Hepatic stellate cell (primary cell): ENCODE data around the gene WRAP53.
A peak's percentile ranks its signal among the peaks of the same experiment; 100 is the strongest.

Experiments
- DNase-seq: peaks from one replicate; pipeline ENCODE4 v3.0.0; 2011; ENCODE audit warnings: low spot score

The WRAP53 gene

DNA sequence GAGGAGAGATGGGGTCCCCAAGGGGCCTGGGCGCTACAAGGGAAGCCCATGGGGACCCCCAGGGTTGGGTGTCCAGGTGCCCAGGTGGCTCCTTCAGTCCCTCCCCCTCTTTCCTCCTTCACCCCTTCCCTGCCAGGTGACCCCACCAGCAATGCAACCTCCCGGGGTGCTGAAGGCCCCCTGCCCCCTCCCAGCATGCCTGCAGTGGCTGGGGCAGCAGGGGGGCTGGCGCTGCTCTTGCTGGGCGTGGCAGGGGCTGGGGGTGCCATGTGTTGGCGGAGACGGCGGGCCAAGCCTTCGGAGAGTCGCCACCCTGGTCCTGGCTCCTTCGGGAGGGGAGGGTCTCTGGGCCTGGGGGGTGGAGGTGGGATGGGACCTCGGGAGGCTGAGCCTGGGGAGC, 20.8 kb downstream of the WRAP53 start:
- DNase-seq: no peak

GRCh38 chr17:7710301-7710700, 22.0 kb downstream of the WRAP53 start:
- no peak for DNase-seq

- DNase-seq: no peak
Measured at GRCh38 chr17:7711051-7711755, 22.9 kb downstream of the WRAP53 start.

DNA sequence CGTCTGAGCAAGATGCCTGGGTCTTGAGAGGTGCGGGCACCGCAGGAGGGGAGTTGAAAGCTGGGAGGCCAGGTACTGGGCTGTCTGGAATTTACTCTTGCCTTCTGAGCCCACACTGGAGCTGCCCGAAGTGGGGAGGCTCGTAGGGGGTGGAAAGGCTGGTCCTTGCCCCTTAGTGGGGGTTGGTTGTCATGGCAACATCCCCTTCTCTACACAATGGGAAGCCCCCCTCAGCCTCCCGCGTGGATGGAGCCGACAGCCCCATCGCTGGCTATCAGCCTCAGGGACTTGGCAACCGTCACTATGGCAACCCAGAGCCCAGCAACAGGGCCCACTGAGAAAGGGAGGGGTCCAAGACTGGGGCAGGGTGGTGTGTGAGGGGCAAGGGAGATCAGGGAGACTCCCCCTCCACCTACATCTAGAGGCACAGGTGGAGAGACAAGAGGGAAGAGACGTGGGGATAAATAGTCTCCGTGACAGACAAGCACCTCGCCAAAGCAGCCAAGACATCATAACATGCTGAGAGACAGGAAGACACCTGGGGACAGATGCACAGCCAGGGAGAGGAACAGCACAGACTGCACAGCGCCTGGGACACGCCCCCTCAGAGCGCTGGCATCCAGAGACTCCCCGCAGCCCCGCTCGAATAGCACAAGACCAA, 24.0 kb downstream of the WRAP53 start:
- DNase-seq: no peak

GRCh38 chr17:7713782-7714181, 25.5 kb downstream of the WRAP53 start:
- no peak for DNase-seq

- DNase-seq: no peak
Measured at GRCh38 chr17:7714721-7715594, 26.7 kb downstream of the WRAP53 start.

DNA sequence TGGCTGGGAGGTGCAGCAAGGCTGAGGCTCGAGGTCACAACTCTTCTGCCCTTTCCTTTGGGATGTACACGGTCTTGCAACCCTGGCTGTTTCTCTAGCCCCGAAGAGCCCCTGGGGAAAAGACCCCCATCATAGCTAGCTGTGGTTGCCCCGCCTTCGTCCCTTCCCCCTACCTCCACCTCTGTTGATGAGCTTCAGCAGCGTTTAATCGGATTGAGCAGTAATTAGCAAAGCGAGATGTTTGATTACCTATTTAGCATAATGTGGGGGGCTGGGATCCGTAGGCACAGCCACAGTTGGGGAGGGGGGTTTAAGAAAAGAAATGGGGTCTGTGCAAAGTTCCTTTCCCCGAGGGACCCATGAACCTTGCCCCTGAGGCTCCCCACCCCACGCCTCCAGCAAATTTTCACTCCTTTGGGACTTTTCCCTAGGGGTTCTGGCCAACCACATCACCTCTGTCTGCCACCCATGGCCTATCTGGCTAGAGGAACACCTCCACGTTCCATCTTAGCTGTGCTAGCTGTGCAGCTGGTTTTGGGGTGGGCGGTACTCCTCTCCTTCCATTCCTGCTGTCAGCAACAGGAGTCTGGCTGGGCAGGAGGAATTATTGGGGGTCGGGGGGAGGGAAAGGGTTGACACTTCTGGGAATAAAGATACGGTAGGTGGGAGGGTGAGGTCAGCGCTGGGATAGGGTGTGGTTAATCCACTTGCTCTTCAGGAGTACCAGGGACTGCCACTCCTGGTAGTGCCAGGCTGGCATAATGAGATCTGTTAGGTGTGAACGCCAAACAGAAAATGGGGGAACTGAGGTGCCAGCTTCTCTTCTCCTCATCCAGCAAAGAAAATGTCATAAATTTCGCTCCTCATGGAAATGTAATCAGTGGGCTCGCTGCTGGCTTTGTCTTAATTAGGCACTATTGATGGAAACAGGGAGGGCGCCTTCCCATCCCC, 27.9 kb downstream of the WRAP53 start:
- DNase-seq: no peak

DNA sequence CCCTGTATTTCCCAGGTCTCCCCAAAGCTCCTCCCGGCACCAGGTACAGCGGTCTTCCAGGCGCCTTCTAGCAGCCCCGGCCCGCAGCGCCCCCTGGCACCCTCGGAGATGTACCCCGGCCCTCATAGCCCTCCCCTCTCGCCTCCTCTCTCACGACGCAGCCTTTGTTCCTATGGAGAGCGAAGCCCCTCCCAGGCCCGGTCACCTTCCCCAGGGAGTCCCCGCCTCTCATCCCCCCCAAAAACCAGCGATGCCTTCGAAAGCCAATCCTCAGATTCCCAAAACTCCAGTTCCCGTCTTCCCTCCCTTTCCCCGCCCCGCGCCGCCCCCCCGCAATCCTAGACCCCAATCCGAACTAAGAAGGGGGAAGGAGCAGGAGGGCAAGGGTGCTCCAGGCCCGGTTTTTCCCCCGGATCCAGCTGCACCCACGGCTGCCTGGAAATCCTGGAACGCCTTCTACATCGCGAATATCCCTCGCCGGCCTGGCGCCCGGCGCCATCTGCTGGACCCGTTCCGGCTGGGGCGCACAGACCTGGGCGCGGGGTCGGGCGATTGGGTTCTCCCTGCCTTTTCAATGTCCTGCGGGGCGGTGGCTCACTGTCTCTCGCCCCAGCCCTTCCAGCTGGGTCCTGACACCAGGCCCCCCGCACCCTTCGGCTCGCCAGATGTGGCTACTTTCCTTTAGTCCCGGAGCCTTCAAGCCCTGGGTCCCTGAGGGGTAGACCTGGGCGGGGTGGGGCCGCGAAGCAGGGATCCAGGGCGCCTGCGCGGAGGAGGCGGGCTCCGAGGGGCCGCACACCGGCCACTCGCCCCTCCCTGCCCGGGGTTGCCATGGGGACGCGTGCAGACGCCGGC, 28.9 kb downstream of the WRAP53 start, which contains the start of gene DNAH2:
DNAH2 (plus strand) TSS at position 844 of the 855 bp plus-strand sequence. CDS start 1,991 bp downstream, outside the sequence.
- DNase-seq: peak; percentile 90

GRCh38 chr17:7717756-7718350, 29.6 kb downstream of the WRAP53 start:
- peak; percentile 44 for DNase-seq

- DNase-seq: no peak
Measured at GRCh38 chr17:7719661-7720060, 31.4 kb downstream of the WRAP53 start.

- no peak for DNase-seq
Measured at GRCh38 chr17:7720125-7720524, 31.8 kb downstream of the WRAP53 start.

GRCh38 chr17:7721612-7722011, 33.3 kb downstream of the WRAP53 start:
- no peak for DNase-seq

- DNase-seq: no peak
Measured at GRCh38 chr17:7727886-7728285, 39.6 kb downstream of the WRAP53 start.

- no peak for DNase-seq
Measured at GRCh38 chr17:7729816-7730215, 41.5 kb downstream of the WRAP53 start.

- no peak for DNase-seq
Measured at GRCh38 chr17:7732981-7733539, 44.8 kb downstream of the WRAP53 start.

DNA sequence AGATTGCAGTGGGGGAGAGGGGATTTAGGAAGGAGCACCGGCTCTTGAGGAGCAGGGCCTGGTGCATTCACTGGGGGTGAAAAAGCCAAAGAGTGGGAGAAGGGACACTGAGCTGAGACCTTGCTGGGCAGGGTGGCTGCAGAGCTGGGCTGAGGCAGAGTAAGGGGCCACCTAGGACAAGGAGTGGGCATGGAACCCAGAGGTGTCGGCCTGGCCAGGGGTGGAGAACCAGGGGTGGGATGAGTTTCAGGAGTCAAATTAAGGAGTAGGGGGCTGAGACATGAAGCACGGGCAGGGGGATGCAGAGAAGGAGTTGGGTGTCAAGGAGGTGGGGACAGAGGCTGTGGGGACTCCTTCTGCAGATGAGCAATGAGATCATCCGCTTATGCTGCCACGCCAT, 49.3 kb downstream of the WRAP53 start:
- no peak for DNase-seq

DNA sequence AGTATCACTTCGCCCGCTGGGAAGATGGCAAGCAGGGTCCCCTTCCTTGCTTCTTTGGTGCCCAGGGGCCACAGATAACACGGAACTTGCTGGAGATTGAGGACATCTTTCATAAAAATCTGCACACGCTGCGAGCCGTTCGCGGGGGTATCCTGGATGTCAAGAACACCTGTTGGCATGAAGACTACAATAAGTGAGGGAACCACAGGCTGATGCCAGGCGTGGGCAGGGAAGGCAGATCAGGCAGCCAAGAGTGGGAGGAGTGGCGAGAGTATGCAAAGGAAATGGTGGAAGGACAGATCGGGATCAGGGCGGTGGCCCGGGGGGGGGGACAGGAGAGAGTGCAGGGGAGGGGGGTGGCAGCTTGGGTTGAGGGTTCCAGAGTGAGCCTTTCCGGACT, 51.5 kb downstream of the WRAP53 start:
- DNase-seq: no peak

DNA sequence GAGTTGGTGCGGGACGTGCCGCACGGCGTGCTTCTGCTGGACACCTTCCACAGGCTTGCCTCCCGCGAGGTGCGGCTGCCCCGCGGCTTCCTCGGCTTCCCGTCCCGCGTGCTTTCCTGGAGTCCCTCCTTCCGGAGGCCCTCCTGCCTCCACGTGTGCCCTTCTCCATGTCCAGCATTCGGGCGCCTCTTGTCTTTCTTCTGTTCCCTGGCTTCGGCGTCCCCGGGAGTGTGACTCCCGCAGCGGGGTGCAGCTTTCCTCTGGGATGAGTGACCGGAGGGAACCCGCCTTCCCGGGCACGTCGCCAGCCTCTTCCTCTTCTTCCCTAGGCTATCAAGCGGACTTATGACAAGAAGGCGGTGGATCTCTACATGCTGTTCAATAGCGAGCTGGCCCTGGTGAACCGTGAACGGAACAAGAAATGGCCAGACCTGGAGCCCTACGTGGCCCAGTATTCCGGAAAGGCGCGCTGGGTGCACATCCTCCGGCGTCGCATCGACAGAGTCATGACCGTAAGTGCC, 52.3 kb downstream of the WRAP53 start:
- peak; percentile 56 for DNase-seq

DNA sequence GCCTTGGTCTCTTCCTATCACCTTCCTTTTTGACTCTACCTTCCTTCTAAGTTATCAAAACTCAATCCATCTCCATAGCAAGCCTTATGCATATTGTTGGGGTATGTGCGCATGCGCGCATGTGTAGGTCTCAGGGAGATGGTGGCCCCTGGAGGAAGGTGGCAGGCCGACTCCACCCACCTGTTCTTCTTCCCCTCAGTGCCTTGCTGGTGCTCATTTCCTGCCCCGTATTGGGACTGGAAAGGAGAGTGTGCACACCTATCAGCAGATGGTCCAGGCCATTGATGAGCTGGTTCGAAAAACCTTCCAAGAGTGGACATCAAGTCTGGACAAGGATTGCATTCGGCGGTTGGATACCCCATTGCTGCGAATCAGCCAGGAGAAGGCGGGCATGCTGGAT, 54.5 kb downstream of the WRAP53 start:
- DNase-seq: no peak

GRCh38 chr17:7744416-7744815, 56.1 kb downstream of the WRAP53 start:
- DNase-seq: no peak
